ENCODE results near the gene CYP2S1. TPM values are rescaled to one million over a fixed set of nuclear protein-coding genes. Genes with fewer than 3 reads are reported as not detected.
"Not testable (repeated sequence)": the region's sequence is repeated elsewhere in the genome, so short reads cannot be mapped to it uniquely, and the experiment has no call there.

Gene CYP2S1, protein sequence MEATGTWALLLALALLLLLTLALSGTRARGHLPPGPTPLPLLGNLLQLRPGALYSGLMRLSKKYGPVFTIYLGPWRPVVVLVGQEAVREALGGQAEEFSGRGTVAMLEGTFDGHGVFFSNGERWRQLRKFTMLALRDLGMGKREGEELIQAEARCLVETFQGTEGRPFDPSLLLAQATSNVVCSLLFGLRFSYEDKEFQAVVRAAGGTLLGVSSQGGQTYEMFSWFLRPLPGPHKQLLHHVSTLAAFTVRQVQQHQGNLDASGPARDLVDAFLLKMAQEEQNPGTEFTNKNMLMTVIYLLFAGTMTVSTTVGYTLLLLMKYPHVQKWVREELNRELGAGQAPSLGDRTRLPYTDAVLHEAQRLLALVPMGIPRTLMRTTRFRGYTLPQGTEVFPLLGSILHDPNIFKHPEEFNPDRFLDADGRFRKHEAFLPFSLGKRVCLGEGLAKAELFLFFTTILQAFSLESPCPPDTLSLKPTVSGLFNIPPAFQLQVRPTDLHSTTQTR
- 0.70 and 1.0 TPM in 2 replicates for total RNA-seq

DNA sequence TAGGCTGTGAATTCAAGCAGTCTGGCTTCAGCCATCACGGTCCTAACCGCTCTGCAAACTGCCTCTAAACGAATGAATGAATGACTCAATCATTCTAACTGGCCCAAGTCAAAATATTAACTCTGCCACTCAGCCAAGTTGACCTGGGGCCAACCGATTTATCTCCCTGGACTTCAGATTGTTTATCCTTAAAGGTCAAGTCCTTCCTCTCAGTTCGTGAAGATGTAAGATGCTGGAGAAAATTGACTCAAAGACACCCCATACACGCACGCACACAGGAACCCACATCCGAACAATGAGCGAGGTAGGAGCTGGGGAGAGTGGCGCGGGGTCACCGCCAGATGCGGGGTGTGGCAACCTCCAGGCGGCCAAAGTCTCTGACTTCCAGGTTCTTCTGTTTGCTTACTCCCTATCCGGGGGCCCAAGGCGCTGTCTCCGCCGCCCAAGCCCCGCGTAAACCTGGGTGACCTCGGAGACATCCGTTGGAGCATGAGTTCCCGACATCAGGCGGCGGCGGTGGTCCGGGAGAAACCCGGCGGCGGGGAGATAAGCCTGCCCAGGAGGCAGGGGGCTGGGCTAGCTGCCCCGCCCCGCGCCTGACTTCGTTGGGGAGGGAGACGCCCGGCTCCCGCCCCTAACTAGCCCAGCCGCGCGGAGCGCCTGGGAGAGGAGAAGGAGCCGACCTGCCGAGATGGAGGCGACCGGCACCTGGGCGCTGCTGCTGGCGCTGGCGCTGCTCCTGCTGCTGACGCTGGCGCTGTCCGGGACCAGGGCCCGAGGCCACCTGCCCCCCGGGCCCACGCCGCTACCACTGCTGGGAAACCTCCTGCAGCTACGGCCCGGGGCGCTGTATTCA lies at the start of gene CYP2S1:
Gene CYP2S1 (plus strand): TSS at position 646 of the 856 bp plus-strand sequence. CDS start 46 bp downstream, at position 692.
- H3K4me3 Mint-ChIP-seq: peak within 1 kb of the TSS; percentile 59
- peak within 1 kb of the TSS; percentile 1 for H3K27ac Mint-ChIP-seq
- no peaks in the 10 kb centered on the region for H3K9me3 Mint-ChIP-seq
- intact Hi-C loops (cut with micrococcal nuclease): no loop called here
- DNase-seq: peak; percentile 79
- no peaks in the 10 kb centered on the region for H3K36me3 Mint-ChIP-seq (ENCODE audit: low read depth)
- peaks cover 40% of the 10 kb centered on the region for H3K27me3 Mint-ChIP-seq
- peaks cover 15% of the 10 kb centered on the region for H3K4me1 Mint-ChIP-seq

DNA sequence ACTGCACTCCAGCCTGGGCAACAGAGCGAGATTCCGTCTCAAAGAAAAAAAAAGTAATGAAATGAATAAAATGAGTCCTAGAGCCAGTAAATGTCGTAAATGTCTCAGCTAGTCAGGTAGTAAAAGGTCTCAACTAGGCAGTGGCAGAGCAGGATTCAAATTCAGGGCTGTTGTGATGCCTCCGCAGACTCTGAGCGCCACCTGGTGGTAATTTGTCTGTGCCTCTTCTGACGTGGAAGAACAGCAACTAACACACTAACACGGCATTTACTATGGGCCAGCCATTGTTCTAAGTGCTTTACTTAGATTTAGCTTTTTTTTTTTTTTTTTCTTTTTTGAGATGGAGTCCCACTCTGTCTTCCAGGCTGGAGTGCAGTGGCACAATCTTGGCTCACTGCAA lies 48.6 kb upstream of the CYP2S1 start:
- DNase-seq: peak; percentile 96
- H3K4me3 Mint-ChIP-seq: no peak overlapping the region
- intact Hi-C loops (cut with micrococcal nuclease): loop anchor here (1.0 kb wide), 3 partner anchors 18 to 482 kb away; no protein-coding TSS in a partner anchor
- no peaks in the 10 kb centered on the region for H3K4me1 Mint-ChIP-seq
- no peaks in the 10 kb centered on the region for H3K36me3 Mint-ChIP-seq (ENCODE audit: low read depth)
- H3K27ac Mint-ChIP-seq: no peak overlapping the region
- no peaks in the 10 kb centered on the region for H3K9me3 Mint-ChIP-seq
- H3K27me3 Mint-ChIP-seq: peaks cover 21% of the 10 kb centered on the region

DNA sequence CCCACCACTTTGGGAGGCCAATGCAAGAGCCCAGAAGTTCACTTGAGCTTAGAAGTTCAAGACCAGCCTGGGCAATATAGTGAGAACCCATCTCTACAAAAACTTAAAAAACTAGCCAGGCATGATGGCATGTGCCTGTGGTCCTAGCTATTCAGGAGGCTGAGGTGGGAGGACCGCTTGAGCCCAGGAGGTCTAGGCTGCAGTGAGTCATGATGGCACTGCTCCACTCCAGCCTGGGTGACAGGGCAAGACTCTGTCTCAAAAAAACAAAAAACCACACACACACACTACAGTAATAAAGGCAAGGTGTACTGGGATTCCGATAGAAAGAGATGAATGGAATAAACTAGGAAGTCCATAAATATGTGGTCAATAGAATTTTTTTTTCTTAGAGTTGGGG lies 43.2 kb upstream of the CYP2S1 start:
- Mint-ChIP-seq H3K27me3 (peaks cover 14% of the 10 kb centered on the region), H3K9me3 (no peaks in the 10 kb centered on the region), H3K27ac (no peak overlapping the region), H3K4me1 (no peaks in the 10 kb centered on the region), H3K4me3 (no peak overlapping the region), H3K36me3 (ENCODE audit: low read depth) (no peaks in the 10 kb centered on the region)
- no peak for DNase-seq
- intact Hi-C loops (cut with micrococcal nuclease): no loop called here

DNA sequence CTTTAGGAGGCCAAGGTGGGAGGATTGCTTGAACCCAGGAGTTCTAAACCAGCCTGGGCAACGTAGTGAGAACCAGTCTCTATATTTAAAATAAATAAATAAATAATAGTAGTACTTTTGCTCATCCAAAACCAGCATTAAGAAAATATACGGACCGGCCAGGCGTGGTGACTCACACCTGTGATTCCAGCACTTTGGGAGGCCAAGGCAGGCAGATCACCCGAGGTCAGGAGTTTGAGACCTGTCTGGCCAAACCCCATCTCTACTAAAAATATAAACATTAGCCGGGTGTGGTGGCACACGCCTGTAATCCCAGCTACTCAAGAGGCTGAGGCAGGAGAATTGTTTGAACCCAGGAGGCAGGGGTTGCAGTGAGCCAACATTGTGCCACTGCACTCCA lies 42.0 kb upstream of the CYP2S1 start:
- peaks cover 12% of the 10 kb centered on the region for H3K27me3 Mint-ChIP-seq
- H3K4me3 Mint-ChIP-seq; DNase-seq; H3K9me3 Mint-ChIP-seq; H3K27ac Mint-ChIP-seq; intact Hi-C loops (cut with micrococcal nuclease); H3K36me3 Mint-ChIP-seq (ENCODE audit: low read depth); H3K4me1 Mint-ChIP-seq: not testable (repeated sequence)

DNA sequence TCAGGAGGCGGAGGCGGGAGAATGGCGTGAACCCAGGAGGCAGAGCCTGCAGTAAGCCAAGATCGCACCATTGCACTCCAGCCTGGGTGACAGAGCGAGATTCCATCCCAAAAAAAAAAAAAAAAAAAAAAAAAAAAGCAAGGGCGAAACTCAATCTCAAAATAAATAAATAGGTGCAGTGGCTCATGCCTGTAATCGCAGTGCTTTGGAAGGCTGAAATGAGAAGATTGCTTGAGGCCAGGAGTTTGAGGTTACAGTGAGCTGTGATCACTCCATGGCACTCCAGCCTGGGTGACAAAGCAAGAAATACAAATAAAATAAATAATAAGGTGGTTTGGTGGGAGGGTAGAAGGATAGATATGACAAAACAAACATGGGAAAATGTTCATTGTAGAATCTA lies 39.0 kb upstream of the CYP2S1 start:
- H3K27ac Mint-ChIP-seq: no peak overlapping the region
- H3K4me1 Mint-ChIP-seq: no peaks in the 10 kb centered on the region
- peaks cover 5% of the 10 kb centered on the region for H3K27me3 Mint-ChIP-seq
- H3K4me3 Mint-ChIP-seq: no peak overlapping the region
- intact Hi-C loops (cut with micrococcal nuclease): no loop called here
- DNase-seq: no peak
- no peaks in the 10 kb centered on the region for H3K9me3 Mint-ChIP-seq
- no peaks in the 10 kb centered on the region for H3K36me3 Mint-ChIP-seq (ENCODE audit: low read depth)

DNA sequence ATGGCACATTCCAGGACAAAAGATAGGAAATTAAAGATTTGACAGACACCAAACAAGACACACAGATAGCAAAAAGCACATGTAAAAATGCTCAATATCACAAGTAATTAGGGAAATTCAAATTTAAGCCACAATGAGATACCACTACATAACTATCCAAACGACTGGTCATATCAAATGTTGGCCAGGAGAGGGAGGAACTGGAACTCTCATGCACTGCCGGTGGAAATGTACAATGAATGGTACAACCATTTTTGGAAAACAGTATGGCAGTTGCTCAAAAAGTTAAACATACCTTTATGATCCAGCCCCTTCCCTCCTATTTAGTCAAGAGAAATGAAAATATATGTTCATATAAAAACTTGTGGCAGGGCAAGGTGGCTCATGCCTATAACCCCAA lies 36.8 kb upstream of the CYP2S1 start:
- H3K36me3 Mint-ChIP-seq (ENCODE audit: low read depth): no peaks in the 10 kb centered on the region
- no peak overlapping the region for H3K4me3 Mint-ChIP-seq
- H3K9me3 Mint-ChIP-seq: no peaks in the 10 kb centered on the region
- DNase-seq: no peak
- no peaks in the 10 kb centered on the region for H3K4me1 Mint-ChIP-seq
- intact Hi-C loops (cut with micrococcal nuclease): no loop called here
- peaks cover 5% of the 10 kb centered on the region for H3K27me3 Mint-ChIP-seq
- H3K27ac Mint-ChIP-seq: no peak overlapping the region

DNA sequence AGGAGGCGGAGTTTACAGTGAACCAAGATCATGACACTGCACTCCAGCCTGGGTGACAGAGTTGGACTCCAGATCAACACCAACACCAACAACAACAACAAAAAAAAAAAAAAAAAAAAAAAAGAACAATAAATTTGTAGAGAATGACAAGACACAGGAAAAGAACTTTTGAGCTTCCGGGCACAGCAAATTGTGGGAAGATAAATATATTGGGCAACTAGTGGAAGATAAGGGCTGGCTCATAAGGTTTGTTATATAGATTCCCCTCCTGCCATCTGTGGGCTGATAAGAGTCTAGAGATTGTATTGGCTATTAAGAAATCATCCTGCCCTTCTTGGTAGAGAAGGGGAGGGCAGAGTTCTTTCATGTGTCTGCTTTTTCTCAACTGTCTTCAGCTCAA lies 33.1 kb upstream of the CYP2S1 start:
- no peak overlapping the region for H3K27ac Mint-ChIP-seq
- H3K36me3 Mint-ChIP-seq (ENCODE audit: low read depth): no peaks in the 10 kb centered on the region
- DNase-seq: no peak
- no peak overlapping the region for H3K4me3 Mint-ChIP-seq
- peaks cover 5% of the 10 kb centered on the region for H3K27me3 Mint-ChIP-seq
- H3K4me1 Mint-ChIP-seq: no peaks in the 10 kb centered on the region
- intact Hi-C loops (cut with micrococcal nuclease): no loop called here
- H3K9me3 Mint-ChIP-seq: no peaks in the 10 kb centered on the region

DNA sequence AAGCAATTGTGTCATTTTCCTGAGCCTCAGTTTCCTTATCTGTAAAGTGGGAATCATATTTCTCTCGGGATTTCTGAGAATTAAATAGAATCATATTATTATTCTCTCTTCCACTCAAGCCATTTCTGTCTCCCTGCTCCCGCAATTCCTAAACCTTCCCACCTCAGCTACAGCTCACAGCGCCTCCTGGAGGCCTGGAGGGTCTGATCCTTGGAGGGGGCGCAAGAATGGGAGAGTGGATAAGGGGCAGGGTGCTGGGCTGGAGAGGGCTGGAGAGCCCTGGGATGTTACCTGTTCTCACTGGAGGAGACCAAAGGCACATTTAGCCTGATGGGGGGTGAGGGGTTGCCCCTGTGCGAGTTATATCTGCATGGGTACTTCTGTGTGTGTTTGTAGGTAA lies 31.1 kb upstream of the CYP2S1 start:
- H3K4me1 Mint-ChIP-seq: no peaks in the 10 kb centered on the region
- no peaks in the 10 kb centered on the region for H3K36me3 Mint-ChIP-seq (ENCODE audit: low read depth)
- H3K27me3 Mint-ChIP-seq: peaks cover 5% of the 10 kb centered on the region
- no peak for DNase-seq
- no peak overlapping the region for H3K27ac Mint-ChIP-seq
- H3K9me3 Mint-ChIP-seq: no peaks in the 10 kb centered on the region
- H3K4me3 Mint-ChIP-seq: no peak overlapping the region
- intact Hi-C loops (cut with micrococcal nuclease): no loop called here

DNA sequence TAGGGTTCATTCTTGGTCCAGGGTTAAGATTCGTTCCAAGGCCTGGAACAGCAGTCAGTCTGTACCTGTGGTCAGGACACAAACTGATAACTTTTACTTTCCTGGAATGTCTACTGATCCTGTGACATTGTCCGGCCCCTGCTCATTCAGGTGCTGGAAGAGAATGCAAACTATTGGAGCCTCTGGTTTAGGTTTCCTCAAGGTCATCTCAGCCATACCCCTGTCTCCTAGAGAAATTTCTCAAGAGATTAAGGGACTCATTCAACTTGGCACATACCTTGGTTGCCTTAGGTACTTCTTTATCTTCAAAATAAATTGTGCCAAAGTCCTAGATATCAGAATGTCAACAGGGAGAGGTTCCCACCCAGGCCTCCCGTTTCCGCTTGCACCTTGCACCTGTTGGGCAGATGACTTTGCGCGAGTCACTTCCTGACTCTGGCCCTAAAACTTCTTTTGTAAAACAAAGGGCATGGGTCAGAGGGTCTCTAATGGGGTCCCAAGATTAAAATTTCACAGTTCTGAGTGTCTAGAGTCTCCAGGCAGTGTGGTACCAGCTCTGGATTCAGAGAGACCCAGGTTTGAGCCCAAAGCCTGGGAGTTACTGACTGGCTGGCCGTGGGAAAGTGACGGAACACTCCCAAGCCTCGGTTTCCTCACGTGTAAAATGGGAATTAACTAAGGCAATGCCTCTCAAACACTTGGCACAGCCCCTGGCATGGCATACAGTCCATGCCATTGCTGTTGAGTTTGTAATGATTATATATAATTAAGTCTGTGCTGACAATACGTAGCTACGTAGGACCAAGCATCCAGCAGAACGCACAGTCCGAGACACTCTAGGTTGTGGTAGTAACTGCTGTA lies 25.8 kb upstream of the CYP2S1 start:
- Mint-ChIP-seq H3K4me3 (no peak overlapping the region), H3K4me1 (no peaks in the 10 kb centered on the region), H3K27me3 (no peaks in the 10 kb centered on the region), H3K9me3 (no peaks in the 10 kb centered on the region), H3K27ac (no peak overlapping the region), H3K36me3 (ENCODE audit: low read depth) (no peaks in the 10 kb centered on the region)
- no peak for DNase-seq
- intact Hi-C loops (cut with micrococcal nuclease): no loop called here

DNA sequence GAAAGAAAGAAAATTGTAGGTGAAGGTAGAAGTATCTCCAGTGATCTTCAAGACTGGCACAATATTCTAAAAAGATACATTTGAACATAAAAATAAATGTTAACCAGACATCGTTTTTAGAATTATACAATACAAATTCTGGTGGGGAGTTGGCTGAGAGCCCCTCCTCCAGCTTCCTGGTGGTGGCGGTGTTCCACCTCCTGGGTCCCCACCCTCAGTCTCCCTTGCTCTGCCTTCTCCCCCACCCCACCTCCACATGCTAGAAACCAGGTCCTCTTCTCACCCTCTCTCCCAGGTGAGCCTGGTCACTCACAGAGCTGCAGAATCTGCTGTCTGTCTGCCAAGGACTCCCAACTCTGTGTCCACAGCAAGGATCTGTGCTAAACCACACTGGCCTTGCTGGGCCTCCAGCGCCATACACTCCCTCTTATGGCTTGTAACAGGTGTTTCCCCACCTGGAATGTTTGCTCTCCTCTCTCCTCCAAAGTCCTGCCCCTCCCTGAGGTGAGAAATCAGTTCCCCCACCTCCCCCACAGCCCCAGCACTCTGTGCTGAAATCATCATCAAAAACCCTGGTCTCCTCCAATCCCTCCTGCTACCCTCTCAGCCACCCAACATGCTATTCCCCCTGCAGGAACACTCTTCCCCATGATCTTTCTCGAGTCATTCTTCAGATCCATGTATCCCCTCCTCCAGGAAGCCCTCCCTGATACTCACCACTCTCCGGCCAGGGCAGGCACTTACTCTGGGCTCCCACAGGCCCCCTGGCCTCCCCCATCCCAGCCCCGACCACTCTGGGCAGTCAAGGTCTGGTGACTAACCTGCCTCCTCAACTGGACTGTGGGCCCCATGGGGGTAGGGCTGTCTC lies 20.5 kb upstream of the CYP2S1 start:
- no peaks in the 10 kb centered on the region for H3K27me3 Mint-ChIP-seq
- DNase-seq: no peak
- peaks cover 11% of the 10 kb centered on the region for H3K4me1 Mint-ChIP-seq
- H3K36me3 Mint-ChIP-seq (ENCODE audit: low read depth): no peaks in the 10 kb centered on the region
- intact Hi-C loops (cut with micrococcal nuclease): no loop called here
- H3K4me3 Mint-ChIP-seq: no peak overlapping the region
- H3K9me3 Mint-ChIP-seq: no peaks in the 10 kb centered on the region
- peak overlapping the region; percentile 3 for H3K27ac Mint-ChIP-seq

DNA sequence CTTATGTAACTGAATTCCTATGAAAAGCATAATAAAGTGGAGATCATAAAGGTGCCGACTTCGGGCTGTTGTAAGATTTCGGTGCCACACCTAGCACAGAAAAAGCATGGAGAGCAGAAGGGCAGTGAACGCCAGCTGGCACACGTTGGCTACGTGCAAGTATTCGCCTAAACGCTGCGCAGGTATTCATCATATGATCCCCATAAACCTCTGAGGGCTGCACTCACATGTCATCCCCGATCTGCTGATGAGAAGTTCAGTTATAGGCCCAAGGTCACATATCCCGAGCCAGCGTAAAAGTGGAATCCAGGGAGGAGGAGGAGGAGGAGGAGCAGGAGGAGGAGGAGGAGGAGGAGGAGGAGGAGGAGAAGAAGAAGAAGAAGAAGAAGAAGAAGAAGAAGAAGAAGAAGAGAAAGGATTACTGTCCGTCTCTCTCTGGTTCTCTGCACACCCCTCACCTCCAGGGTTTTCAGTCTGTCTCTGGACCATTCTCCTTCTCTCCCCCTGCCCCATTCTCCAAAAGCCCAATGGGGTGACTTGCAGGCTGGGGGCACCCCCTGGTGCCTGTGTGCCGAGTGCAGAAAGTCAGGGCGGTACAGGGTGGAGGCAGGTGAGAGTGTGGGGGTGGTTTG lies 18.6 kb upstream of the CYP2S1 start:
- no peaks in the 10 kb centered on the region for H3K9me3 Mint-ChIP-seq
- no peak overlapping the region for H3K4me3 Mint-ChIP-seq
- no peak for DNase-seq
- H3K36me3 Mint-ChIP-seq (ENCODE audit: low read depth): no peaks in the 10 kb centered on the region
- intact Hi-C loops (cut with micrococcal nuclease): no loop called here
- H3K27ac Mint-ChIP-seq: no peak overlapping the region
- H3K4me1 Mint-ChIP-seq: peaks cover 11% of the 10 kb centered on the region
- no peaks in the 10 kb centered on the region for H3K27me3 Mint-ChIP-seq
